Stimulated activated CD8-positive, alpha-beta memory T cell treated with anti-CD3 and anti-CD28 coated beads, Interleukin-12 subunit alpha, Interleukin-12 subunit beta, amount 100 ng/mL, for 4 hours (primary cell): ENCODE measurements around the gene STYXL1.
"Not testable (repeated sequence)": the region's sequence is repeated elsewhere in the genome, so short reads cannot be mapped to it uniquely, and the experiment has no call there.

Source experiments
- DNase-seq: peaks from one replicate; pipeline ENCODE4 v3.0.0-alpha.2; 2020; ENCODE audit warnings: low read depth

The STYXL1 gene

GRCh38 chr7:76037310-76037709, 10.5 kb downstream of the STYXL1 start:
- DNase-seq = no peak

GRCh38 chr7:76031964-76032363, 15.8 kb downstream of the STYXL1 start:
- no peak for DNase-seq

- DNase-seq = not testable (repeated sequence)
These were observed 18.1 kb downstream of the STYXL1 start for GRCh38 chr7:76029682-76030081.

GRCh38 chr7:76023002-76023401, 24.8 kb downstream of the STYXL1 start:
- DNase-seq = no peak

- DNase-seq = no peak
These were observed 25.6 kb downstream of the STYXL1 start for GRCh38 chr7:76022026-76022780.

GRCh38 chr7:76020031-76020714, 27.6 kb downstream of the STYXL1 start:
- peak; percentile 38 for DNase-seq

GRCh38 chr7:76018520-76018919, 29.3 kb downstream of the STYXL1 start:
- not testable (repeated sequence) for DNase-seq

- no peak for DNase-seq
These were observed 31.4 kb downstream of the STYXL1 start for GRCh38 chr7:76016191-76016947.

- DNase-seq = no peak
These were observed 36.3 kb downstream of the STYXL1 start for GRCh38 chr7:76011442-76011861.

- no peak for DNase-seq
These were observed 37.9 kb downstream of the STYXL1 start for GRCh38 chr7:76009672-76010600.

GRCh38 chr7:76008156-76008687, 39.6 kb downstream of the STYXL1 start:
- no peak for DNase-seq

- DNase-seq = not testable (repeated sequence)
These were observed 42.8 kb downstream of the STYXL1 start for GRCh38 chr7:76005004-76005403.

GRCh38 chr7:76003351-76003750, 44.4 kb downstream of the STYXL1 start:
- DNase-seq = no peak

GRCh38 chr7:76002822-76003221, 45.0 kb downstream of the STYXL1 start:
- no peak for DNase-seq

- no peak for DNase-seq
These were observed 45.7 kb downstream of the STYXL1 start for GRCh38 chr7:76002139-76002538.

GRCh38 chr7:76000566-76000965, 47.2 kb downstream of the STYXL1 start:
- no peak for DNase-seq

- DNase-seq = no peak
These were observed 49.8 kb downstream of the STYXL1 start for GRCh38 chr7:75998038-75998437.

- no peak for DNase-seq
These were observed 51.3 kb downstream of the STYXL1 start for GRCh38 chr7:75996476-75996875.

- no peak for DNase-seq
These were observed 51.8 kb downstream of the STYXL1 start for GRCh38 chr7:75995996-75996395.

- no peak for DNase-seq
These were observed 52.7 kb downstream of the STYXL1 start for GRCh38 chr7:75995052-75995471.

GRCh38 chr7:75994388-75995051, 53.3 kb downstream of the STYXL1 start, which contains the start of gene TMEM120A:
TSS of gene TMEM120A (minus strand) at chr7:75994595. CDS start at chr7:75994570, 25 bp downstream.
- peak; percentile 90 for DNase-seq
